NCI-H524 (cell line): Measurements from ENCODE around the gene NSUN7.

Source experiments
- DNase-seq, 2 experiments: peaks; one replicate each; lab custom pipeline; 2025; lab: John Stamatoyannopoulos, UW

Gene NSUN7

DNA sequence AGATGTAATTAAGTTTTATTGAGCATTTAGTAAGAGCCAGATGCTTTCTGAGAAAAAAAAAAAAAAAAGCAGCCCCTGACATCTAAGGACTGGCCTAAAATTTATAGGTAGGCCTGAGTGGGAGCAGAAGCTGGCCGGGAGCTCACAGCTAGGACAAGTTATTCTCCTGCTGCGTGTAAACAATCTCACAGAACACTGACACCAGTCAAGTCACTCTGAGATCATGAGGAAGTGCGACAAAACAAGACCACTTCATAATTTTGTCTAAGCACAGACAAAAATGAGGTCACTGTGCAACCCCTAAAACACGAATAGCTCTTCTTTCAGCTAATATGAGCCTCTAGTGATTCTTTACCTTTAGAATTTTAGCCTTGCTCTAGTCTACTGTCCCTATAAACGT is 15.3 kb upstream of the NSUN7 start:
- DNase-seq = no peak

GRCh38 chr4:40736910-40737309 is 12.8 kb upstream of the NSUN7 start:
- DNase-seq = peak in 1 of 2 experiments; percentile 63

DNA sequence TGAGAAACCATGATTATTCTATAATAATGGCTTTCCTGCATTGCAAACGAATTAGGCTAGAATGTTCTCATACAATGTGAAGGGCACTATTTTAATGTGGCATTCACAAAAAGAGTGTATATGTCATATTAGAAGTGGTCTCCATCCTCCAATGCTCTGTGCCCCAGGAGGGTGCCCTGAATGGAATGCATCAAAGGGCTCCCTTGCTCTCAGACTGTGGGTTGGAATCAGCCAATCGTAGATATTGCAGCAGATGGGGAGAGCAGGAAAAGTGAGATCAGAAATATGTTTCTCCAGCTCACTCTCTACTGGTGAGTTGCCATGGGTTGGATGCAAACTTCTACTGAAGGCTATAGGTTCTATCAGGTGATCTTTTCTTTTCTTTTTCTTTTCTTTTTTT is 11.9 kb upstream of the NSUN7 start:
- peak in 1 of 2 experiments; percentile 10 for DNase-seq

GRCh38 chr4:40739347-40739746 is 10.4 kb upstream of the NSUN7 start:
- DNase-seq = no peak

GRCh38 chr4:40744218-40744617 is 5.5 kb upstream of the NSUN7 start:
- DNase-seq = no peak

DNA sequence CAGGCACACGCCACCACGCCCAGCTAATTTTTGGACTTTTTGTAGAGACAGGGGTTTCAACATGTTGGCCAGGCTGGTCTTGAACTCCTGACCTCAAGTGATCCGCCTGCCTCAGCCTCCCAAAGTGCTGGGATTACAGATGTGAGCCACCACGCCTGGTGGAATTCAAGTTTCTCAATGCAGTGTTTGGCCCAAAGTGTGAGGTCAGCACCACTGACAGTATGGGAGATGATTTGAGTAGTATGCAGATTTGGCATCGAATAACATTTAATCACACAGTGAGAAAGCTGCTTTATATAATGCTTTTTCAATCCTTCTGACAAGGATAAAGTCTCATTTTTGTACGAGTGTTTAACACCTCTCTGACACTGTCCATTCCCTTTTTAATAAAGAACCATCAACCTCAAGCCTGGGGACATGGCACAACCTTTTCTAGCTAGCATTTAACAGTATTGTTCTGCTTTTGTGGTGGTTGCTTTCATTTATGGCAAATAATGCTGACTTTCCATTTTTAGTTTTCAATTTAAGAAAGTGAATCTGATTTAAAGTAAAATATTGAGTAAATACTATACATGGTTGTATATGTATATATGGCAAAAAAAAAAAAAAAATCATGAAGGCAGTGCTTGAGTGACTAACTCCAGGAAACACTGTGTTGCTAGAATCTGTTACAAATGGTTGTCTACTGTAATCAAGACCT is 4.3 kb upstream of the NSUN7 start:
- no peak for DNase-seq

GRCh38 chr4:40747207-40747835 is 2.4 kb upstream of the NSUN7 start:
- DNase-seq = no peak

DNA sequence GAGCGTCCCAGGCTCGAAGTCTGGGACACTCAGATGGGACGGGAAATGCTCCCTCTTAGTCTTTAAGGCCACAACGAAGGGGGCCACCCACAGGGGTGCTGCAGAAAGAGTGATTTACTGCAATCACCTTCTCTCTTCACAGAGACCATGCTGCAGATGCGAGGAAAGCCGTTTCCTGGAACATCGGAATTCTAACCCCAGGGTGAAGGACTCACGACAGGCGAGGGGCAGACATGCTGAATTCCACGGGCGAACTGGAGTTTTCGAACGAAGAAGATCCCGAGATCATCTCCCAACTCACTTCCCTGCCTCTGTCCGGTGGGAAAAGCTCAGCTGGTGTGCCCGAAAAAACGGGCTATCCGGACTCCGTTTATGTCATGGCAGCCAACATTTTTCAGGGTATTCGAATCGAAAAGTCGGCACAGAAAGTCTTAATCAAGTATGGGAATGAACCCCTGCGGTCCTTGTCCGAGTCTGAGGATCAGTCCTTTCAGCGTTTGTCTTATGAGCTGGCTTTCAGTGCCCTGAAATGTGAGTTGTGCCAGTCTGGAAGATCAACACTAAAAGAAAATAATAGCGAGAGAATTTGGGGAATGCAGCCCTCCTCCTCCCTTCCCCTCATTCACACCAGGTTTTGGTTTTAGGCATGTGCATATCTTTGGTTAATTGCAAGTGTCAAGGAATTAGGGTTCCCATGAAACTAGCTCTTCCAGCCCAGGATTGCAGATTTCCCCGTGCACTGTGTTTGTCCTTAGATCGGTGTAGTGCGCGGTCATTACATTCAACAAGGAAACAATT is 905 bp downstream of the NSUN7 start:
- DNase-seq = peak in 1 of 2 experiments; percentile 27

DNA sequence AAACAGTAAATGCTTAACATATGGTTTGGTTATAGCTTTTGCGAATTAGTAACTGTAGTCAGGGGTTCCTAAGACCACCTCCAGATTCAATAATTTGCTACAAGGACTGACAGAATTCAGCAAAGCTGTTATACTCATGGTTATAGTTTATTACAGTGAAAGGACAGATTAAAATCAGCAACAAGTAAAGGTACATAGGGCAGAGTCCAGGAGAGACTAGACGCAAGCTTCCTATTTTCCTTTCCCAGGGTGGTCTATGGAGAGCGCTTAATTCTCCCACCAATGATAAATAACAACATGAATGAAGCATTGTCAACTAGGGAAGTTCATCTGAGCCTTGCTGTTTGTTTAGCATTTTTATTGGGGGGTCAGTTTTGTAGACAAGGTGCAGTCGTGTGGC is 5.9 kb downstream of the NSUN7 start:
- no peak for DNase-seq

GRCh38 chr4:40763228-40763716 is 13.5 kb downstream of the NSUN7 start:
- no peak for DNase-seq

GRCh38 chr4:40769266-40769665 is 19.5 kb downstream of the NSUN7 start:
- DNase-seq = no peak

DNA sequence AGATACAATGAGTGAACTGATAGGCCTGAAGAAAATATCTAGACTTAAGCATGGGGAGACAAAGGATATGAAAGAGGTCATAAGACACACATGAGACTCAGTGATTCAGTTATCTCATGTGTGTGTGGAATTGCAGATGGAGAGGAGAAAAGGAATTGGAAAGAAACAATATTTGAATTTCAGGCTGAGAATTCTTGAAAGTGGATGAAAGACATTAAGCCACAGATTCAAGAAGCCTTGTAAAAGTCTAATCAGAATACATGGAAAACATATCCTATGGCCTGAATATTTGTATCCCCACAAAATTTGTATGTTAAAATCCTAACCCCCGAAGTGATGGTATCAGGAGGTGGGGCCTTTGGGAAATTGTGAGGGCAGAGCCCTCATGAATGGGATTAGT is 28.3 kb downstream of the NSUN7 start:
- no peak for DNase-seq

- DNase-seq = no peak
Measured at GRCh38 chr4:40782876-40783275, 33.1 kb downstream of the NSUN7 start.

GRCh38 chr4:40785727-40786126 is 36.0 kb downstream of the NSUN7 start:
- DNase-seq = no peak

DNA sequence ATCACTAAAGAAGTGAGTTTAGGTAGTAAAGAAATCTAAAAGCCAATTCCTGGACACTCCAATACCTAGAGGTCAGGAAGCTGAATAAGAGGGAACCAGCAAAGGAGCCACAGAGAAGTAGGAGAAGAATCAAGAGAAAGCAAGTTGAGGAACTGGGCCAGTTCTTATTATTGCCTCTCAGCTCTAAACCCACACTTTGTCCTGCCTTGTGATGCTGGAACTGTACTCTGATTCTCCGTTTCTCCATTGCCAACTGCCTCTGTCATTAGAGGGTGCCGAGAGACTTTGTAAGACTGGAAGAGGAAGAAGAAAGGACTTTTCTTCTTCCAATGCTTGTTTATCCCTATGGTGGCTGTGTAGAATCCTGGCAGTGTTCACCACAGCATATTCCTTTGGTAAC is 38.6 kb downstream of the NSUN7 start:
- DNase-seq = no peak

GRCh38 chr4:40789031-40789430 is 39.3 kb downstream of the NSUN7 start:
- no peak for DNase-seq

- DNase-seq = no peak
Measured at GRCh38 chr4:40789771-40790170, 40.0 kb downstream of the NSUN7 start.

GRCh38 chr4:40800064-40800463 is 50.3 kb downstream of the NSUN7 start:
- DNase-seq = no peak

- DNase-seq = no peak
Measured at GRCh38 chr4:40804598-40804997, 54.8 kb downstream of the NSUN7 start.

DNA sequence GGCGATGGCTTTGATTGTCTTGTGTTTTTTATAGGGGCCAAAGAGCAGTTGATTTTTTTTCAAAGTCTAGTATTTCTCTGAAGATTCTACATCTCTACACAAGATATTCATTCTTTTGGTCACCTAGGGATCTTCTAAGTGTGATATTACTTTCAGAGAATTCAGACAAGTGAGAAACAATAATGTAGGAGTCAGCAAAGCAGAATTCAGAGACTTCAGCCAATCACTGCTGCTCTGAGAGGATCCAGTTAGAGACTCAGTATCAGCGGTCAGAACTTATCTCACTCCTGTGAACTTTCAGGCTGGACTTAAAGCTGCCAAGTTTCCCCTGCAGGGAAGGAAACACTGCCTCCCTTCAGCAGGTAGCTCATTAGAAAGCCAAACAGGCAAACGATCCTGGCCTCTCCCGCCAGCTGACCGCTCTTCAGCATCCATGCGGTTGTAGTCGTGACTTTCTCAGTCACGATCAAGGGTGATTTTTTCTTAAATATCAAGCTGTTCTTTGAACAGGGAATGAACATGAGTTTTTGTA is 59.2 kb downstream of the NSUN7 start:
- DNase-seq = no peak

DNA sequence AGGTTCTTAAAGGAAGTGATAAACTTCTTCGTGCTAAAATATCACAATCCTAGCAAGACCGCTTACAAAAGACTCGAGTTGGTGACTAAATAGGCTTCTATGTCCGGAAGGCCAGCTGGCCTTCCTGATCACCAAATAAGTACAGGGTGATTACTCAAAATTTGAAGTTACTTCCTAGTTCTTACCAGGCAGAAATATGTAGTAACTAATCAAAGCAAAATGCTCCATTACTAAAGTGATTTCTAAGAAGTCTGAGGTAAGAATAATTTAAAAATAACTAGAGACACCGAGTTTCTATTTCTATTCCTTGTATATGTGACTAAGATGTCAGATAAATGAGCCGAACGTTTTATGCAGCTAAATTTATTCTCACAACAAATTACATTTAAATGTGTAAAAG is 62.2 kb downstream of the NSUN7 start:
- no peak for DNase-seq

DNA sequence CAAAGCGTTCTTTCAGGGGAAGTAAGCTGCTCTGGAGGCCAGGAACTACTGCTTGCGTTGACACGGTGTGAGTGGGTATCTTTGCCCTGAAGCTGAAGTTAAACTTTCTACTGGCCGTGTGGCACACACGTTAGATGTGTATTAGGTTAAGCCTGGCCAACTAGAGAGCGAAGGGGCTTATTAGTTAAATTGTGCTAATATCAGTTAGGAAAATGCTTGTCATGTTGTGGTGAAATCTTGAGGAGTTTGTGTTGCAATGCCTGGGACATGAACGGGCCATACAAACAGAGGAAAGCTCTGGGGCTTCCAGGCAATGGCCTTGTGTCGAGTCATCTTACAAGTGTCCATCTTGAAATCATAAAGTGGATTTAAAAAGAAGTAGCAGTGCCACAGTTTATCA is 62.6 kb downstream of the NSUN7 start:
- DNase-seq = no peak

DNA sequence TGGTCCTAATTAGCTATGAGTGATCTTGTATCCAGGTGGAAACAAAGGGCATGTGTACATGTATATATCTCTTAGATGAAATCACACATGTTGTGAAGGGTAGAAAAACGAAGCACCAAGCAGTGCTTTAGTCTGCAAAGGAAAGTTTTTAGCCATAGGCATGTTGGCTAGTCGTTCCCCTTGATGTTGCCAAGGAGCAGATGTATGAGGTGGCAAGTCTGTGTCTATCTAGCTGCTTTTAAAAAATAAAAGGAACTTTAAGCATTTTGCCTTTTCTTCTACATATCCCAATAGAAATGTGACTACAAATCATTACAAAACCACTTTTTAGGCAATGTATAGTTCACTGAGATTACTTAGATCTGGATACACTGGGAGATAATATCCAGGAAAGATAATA is 63.1 kb downstream of the NSUN7 start:
- no peak for DNase-seq
